IPS DF 6.9 (cell line): ENCODE data around the gene ZNF579.

Experiments
- DNase-seq: peaks from one replicate; pipeline ENCODE4 v3.0.0-alpha.2; 2013; ENCODE audit warnings: low read depth, low spot score
- H3K27ac ChIP-seq: one replicate; pipeline ENCODE4 v1.5.1; 2013; ENCODE audit warnings: low read length, control low read depth
- H3K27me3 ChIP-seq: 2 replicates; pipeline ENCODE4 v1.6.1; 2013; ENCODE audit warnings: mild to moderate bottlenecking, low read length; ENCODE audit not compliant: control insufficient read depth, insufficient read depth
- H3K36me3 ChIP-seq: 2 replicates; pipeline ENCODE4 v1.6.1; 2013; ENCODE audit warnings: low read length; ENCODE audit not compliant: control insufficient read depth, insufficient read depth
- H3K4me1 ChIP-seq: 2 replicates; pipeline ENCODE4 v1.6.1; 2013; ENCODE audit warnings: low read length; ENCODE audit not compliant: control insufficient read depth, insufficient read depth
- H3K4me3 ChIP-seq: 2 replicates; pipeline ENCODE4 v1.5.1; 2013; ENCODE audit warnings: mild to moderate bottlenecking, low read length
- H3K9me3 ChIP-seq: 2 replicates; pipeline ENCODE4 v1.6.1; 2013; ENCODE audit warnings: low read length, inconsistent platforms; ENCODE audit not compliant: control insufficient read depth, insufficient read depth
- WGBS: extraction: QIAGEN DNeasy Blood & Tissue Kit; methylation state at CpG from one replicate; pipeline ENCODE4 v1.1.7; 2013; ENCODE audit warnings: mixed read lengths, missing lambda C conversion rate; ENCODE audit not compliant: insufficient read length, insufficient coverage; 5-methylcytosine and 5-hydroxymethylcytosine counted together

ZNF579 gene

GRCh38 chr19:55542292-55542855 lies 38.3 kb downstream of the ZNF579 start:
- Histone ChIP-seq H3K4me1 (peaks cover 6% of the 10 kb centered on the region), H3K27me3 (no peaks in the 10 kb centered on the region), H3K9me3 (no peaks in the 10 kb centered on the region), H3K4me3 (no peak overlapping the region), H3K36me3 (no peaks in the 10 kb centered on the region; the same call in 1 of the 2 replicates), H3K27ac (no peak overlapping the region)
- 100% methylated on average over 7 of the region's 7 CpGs for WGBS
- DNase-seq = no peak

- no CpG with 5 or more reads among the region's 19 CpGs for WGBS
- no peaks in the 10 kb centered on the region; the same call in 1 of the 2 replicates for H3K36me3 ChIP-seq
- DNase-seq = no peak
- H3K4me3 ChIP-seq = no peak overlapping the region
- no peaks in the 10 kb centered on the region for H3K9me3 ChIP-seq
- peaks cover 5% of the 10 kb centered on the region for H3K4me1 ChIP-seq
- H3K27ac ChIP-seq = no peak overlapping the region
- no peaks in the 10 kb centered on the region for H3K27me3 ChIP-seq
Measured at GRCh38 chr19:55541091-55541490, 39.6 kb downstream of the ZNF579 start.

DNA sequence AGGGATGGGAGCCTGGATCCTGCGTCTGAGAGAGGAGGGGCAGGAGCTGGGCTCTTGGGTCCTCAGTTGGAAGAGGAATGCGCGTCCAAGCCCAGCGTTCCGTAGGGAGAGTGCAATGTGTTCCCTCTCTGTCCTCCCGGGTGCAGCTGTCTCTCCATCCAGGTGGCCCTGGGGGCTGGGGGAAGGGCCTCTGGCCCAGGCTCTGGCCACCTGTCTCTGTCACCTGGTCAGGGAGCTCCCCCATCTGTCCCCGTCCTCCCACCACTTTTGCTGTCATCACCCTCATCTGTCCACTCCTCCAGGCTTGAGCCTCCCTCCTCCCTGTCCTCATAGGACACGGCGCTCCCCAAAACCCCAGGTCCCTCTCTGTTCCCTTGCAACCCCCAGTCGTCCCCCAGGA lies 40.0 kb downstream of the ZNF579 start:
- Histone ChIP-seq H3K9me3 (no peaks in the 10 kb centered on the region), H3K27me3 (no peaks in the 10 kb centered on the region), H3K36me3 (no peaks in the 10 kb centered on the region; the same call in 1 of the 2 replicates), H3K4me1 (peaks cover 5% of the 10 kb centered on the region), H3K27ac (no peak overlapping the region), H3K4me3 (no peak overlapping the region)
- DNase-seq = no peak
- WGBS = no CpG with 5 or more reads among the region's 10 CpGs

DNA sequence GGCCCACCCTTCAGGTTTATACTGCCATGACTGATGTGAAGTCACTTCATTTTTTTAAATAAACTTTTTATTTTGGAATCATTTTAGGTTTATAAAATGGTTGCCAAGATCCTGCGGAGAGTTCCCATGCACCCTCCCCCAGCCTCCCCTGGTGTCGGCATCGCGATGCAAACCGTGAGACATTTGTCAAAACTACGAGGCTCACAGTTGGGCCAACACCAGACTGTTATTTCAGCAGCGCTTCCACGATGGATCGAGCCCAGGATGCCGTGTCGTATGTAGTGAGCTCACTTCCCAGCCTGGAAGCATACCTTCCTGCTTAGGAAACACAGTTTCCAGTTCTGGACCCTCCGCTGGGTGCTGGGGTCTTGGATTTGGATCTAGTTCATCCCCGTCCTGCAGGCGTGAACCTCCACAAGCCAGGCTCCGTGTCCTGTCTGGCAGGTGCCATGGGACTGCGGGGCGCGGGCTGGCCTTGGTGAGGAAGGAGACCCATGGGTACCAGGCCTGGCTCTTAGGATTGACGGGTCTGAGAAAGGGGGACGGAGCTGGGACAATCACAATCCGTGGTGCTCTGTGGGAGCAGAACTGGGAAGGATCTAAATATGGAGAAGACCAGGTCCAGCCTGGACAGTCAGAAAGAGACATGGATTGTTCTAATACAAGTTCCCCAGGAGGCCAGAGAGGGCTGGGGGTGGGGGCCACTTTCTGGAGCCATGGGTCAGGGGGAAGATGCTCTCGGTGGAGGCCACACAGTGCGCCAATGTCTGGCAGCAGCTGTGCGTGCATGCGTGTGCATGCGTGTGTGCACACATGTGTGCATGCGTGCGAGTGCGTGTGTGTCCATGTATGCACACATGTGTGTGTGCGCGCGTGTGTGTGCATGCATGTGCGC lies 41.3 kb downstream of the ZNF579 start:
- DNase-seq = no peak
- no CpG with 5 or more reads among the region's 33 CpGs for WGBS
- H3K9me3 ChIP-seq = no peaks in the 10 kb centered on the region

DNA sequence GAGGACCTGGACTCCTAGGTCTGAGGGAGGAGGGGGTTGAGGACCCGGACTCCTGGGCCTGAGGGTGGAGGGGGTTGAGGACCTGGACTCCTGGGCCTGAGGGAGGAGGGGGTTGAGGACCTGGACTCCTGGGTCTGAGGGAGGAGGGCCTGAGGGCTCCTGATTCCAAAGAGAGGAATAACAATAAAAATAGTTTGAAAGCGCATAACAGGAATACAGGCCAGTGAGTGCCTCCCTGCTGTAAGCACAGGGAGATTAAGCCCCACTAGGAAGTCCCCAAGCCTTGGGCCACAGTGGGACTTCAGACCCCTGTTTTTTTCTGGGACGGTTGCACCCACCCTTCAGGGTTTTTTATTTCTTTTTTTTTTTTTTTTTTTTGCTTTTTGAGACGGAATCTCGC lies 42.5 kb downstream of the ZNF579 start:
- Histone ChIP-seq H3K9me3 (no peaks in the 10 kb centered on the region), H3K27me3 (no peaks in the 10 kb centered on the region), H3K36me3 (no peaks in the 10 kb centered on the region), H3K4me3 (no peak overlapping the region), H3K27ac (no peak overlapping the region), H3K4me1 (peaks cover 5% of the 10 kb centered on the region)
- no peak for DNase-seq
- WGBS = no CpG with 5 or more reads among the region's 5 CpGs

More for the DNA sequence above, 41.3 kb downstream of the ZNF579 start:
- peaks cover 5% of the 10 kb centered on the region for H3K4me1 ChIP-seq
- H3K27me3 ChIP-seq = no peaks in the 10 kb centered on the region
- no peak overlapping the region for H3K4me3 ChIP-seq
- H3K36me3 ChIP-seq = no peaks in the 10 kb centered on the region
- H3K27ac ChIP-seq = no peak overlapping the region

DNA sequence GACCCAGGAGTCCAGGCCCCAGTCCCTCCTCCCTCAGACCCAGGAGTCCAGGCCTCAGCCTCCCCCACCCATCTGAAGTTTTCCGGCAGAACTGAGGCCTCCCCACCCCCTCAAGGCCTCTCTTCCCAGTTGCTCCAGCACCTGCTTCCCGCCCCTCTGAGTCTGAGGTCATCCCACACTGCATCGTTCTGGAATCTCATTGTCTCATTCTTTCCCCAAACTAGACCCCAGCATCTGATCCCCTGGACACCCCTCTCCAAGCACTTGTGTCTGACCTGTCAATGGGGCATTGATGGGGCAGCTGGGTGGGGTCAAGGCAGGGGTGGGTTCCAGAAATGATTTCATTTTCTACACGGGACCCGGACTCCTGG lies 42.9 kb downstream of the ZNF579 start:
- no peaks in the 10 kb centered on the region for H3K9me3 ChIP-seq
- no peaks in the 10 kb centered on the region for H3K36me3 ChIP-seq
- H3K4me3 ChIP-seq = no peak overlapping the region
- no peaks in the 10 kb centered on the region for H3K27me3 ChIP-seq
- WGBS = no CpG with 5 or more reads among the region's 5 CpGs
- DNase-seq = no peak
- no peak overlapping the region for H3K27ac ChIP-seq
- peaks cover 5% of the 10 kb centered on the region for H3K4me1 ChIP-seq

DNA sequence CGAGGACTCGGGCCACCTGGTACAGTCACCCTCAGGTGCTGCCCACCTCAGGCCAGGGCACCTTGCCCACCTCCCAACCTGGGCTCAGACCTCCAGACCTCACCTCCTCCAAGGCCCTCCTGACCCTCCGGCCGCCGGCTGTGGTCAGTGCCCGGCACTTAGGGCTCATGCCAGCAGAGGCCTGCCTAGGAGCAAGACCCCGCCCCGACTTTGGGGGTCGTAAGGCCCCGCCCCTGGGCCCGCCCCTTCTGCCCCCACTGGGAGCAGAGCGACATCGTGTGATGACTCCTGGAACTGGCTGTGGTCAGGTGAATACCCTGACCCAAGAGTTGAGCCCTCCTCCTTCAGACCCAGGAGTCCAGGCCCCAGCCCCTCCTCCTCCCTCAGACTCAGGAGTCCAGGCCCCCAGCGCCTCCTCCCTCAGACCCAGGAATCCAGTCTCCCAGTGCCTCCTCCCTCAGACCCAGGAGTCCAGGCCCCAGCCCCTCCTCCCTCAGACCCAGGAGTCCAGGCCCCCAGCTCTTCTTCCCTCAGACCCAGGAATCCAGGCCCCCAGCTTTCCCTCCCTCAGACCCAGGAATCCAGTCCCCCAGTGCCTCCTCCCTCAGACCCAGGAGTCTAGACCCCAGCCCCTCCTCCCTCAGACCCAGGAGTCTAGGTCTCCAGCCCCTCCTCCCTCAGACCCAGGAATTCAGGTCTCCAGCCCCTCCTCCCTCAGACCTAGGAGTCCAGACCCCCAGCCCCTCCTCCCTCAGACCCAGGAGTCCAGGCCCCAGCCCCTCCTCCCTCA lies 43.5 kb downstream of the ZNF579 start, which contains the start of gene SBK2:
TSS of gene SBK2 (minus strand) at position 183 of the 790 bp plus-strand sequence. CDS start 839 bp downstream, outside the sequence.
- H3K27ac ChIP-seq = no peak within 1 kb of the TSS
- H3K4me1 ChIP-seq = peaks cover 5% of the 10 kb centered on the region
- H3K9me3 ChIP-seq = no peaks in the 10 kb centered on the region
- no CpG with 5 or more reads among the region's 14 CpGs for WGBS
- no peak for DNase-seq
- H3K4me3 ChIP-seq = peak within 1 kb of the TSS; percentile 11; the same call in 1 of the 2 replicates
- H3K27me3 ChIP-seq = no peaks in the 10 kb centered on the region
- H3K36me3 ChIP-seq = no peaks in the 10 kb centered on the region

DNA sequence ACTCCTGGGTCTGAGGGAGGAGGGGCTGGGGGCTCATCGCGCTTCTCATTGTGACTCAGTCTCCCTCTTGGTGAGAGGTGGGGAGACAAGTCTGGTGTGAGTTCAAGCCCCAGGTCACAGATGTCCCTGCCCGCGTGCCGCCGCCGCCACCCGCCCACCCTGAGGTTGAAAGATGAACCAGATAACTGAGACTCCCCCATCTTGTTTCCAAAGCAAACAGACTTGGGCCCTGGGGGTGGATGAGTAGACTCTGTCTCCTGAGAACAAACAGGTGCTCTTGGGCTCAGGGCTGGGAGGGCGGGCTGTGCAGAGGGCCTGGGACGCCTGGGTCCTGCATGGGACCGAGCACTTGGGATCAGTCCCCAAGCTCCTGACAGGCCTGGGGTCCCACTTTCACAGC lies 44.3 kb downstream of the ZNF579 start:
- Histone ChIP-seq H3K36me3 (no peaks in the 10 kb centered on the region), H3K27ac (no peak overlapping the region), H3K9me3 (no peaks in the 10 kb centered on the region), H3K4me3 (no peak overlapping the region), H3K4me1 (peaks cover 5% of the 10 kb centered on the region), H3K27me3 (no peaks in the 10 kb centered on the region)
- DNase-seq = no peak
- no CpG with 5 or more reads among the region's 11 CpGs for WGBS

DNA sequence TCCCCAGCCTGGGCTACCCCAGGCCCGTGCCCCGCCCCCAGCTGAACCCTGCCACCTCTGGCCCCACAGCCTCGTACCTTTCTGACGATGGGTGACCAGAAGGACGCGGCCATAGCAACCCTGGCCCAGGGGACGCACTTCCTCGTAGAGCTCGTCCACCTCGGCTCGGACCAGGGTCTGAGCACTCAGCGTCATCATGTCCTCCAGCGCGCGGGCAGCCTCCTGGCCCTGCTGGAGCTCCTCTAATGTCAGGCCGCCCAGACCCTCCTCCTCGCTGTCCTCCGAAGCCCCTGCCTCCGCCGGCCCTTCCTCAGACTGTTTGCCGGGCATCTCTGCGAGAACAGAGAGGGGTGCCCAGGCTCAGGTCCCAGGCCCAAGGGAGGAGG lies 44.7 kb downstream of the ZNF579 start:
- no peaks in the 10 kb centered on the region for H3K36me3 ChIP-seq
- peaks cover 5% of the 10 kb centered on the region for H3K4me1 ChIP-seq
- no peak overlapping the region for H3K4me3 ChIP-seq
- H3K9me3 ChIP-seq = no peaks in the 10 kb centered on the region
- no peaks in the 10 kb centered on the region for H3K27me3 ChIP-seq
- no CpG with 5 or more reads among the region's 22 CpGs for WGBS
- DNase-seq = no peak
- no peak overlapping the region for H3K27ac ChIP-seq

- Histone ChIP-seq H3K4me3 (no peak overlapping the region), H3K4me1 (peaks cover 5% of the 10 kb centered on the region), H3K27me3 (no peaks in the 10 kb centered on the region), H3K9me3 (no peaks in the 10 kb centered on the region), H3K36me3 (no peaks in the 10 kb centered on the region), H3K27ac (no peak overlapping the region)
- WGBS = no CpG with 5 or more reads among the region's 12 CpGs
- DNase-seq = no peak
Measured at GRCh38 chr19:55535173-55535964, 45.3 kb downstream of the ZNF579 start.
